ENCODE data around the gene DNAH12.

DNAH12 gene

GRCh38 chr3:57257678-57258077, 286.5 kb downstream of the DNAH12 start:
- Histone ChIP-seq H3K4me3 (no peak overlapping the region), H3K27ac (no peak overlapping the region)

DNA sequence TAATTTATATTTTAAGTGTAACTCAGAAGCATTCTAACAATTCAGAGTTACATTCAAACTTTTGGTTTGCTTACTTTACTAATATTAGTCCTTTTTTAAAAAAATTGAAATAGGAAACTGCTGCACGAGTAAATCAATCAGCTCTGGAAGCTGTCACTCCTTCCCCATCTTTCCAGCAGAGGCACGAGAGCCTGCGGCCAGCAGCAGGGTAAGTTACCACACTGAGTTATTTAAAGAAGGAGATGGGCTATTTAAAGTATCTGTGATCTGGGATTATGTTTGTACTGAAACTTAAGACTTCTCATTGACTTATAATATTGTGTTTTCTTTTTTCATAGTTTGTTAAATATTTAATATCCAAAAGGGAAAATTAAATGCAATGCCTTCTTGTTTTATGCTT, 287.3 kb downstream of the DNAH12 start:
- no peak overlapping the region for H3K4me3 ChIP-seq
- no peak overlapping the region for H3K27ac ChIP-seq

DNA sequence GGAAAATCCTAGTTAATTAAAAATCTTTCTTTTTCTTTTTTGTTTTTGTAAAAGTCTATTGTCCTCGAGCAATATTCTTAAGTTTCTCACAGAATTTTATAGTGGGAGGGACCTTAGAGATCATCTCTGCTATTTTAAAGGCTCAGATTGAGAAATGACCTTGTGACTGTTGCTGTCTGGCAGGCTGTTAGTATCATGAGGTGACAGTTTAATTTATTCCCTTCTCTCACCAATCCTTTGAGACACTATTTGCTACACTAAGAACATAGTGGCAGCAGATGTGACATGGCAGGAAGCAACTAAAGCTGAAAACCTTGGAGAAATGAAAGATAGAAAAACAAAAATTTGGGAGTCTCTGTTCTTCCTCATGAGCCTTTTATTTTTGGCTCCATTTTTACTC, 291.7 kb downstream of the DNAH12 start:
- H3K4me3 ChIP-seq = no peak overlapping the region
- H3K27ac ChIP-seq = no peak overlapping the region

DNA sequence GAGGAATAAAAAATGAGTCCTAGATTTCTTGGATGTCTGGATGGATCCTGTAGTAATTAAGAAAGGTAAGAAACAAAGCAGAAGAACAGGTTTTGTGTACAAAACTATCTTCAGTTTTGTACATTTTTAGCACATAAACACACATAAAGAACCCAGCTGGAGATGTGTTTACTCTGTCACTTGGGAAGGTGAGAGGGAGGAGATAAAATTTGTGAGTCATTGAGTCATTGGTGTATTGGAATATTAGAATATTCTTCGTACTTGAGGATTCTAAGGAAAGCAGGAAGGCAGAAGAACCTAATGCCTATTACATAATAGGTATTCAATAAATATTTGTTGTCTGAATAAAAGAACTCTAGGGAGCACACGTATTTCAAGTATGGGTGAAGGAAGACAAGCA, 299.2 kb downstream of the DNAH12 start:
- no peak overlapping the region for H3K4me3 ChIP-seq

More for the DNA sequence above, 299.2 kb downstream of the DNAH12 start:
- H3K27ac ChIP-seq = no peak overlapping the region
